Measurements from ENCODE around the gene HDDC2.

The HDDC2 gene

DNA sequence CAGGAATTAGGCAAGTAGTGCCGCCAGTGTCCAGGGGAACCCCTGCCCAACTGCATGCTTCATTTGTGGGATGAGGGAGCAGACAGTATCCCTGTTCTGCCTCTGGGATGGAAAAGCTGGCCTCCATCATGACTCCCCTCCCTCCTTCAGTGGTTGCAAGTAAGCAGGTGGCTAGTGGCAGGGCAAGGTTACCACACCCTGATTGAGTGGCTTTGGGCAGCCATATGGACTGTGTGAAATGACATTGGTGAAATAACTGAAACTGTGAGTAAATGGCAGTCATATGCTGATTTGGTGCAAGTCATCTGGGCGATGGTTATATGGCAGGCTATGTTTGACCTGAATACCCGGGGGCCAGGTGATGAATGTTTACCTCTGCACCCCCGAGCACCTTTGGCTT lies 33.0 kb downstream of the HDDC2 start:
- no peak for DNase-seq

DNA sequence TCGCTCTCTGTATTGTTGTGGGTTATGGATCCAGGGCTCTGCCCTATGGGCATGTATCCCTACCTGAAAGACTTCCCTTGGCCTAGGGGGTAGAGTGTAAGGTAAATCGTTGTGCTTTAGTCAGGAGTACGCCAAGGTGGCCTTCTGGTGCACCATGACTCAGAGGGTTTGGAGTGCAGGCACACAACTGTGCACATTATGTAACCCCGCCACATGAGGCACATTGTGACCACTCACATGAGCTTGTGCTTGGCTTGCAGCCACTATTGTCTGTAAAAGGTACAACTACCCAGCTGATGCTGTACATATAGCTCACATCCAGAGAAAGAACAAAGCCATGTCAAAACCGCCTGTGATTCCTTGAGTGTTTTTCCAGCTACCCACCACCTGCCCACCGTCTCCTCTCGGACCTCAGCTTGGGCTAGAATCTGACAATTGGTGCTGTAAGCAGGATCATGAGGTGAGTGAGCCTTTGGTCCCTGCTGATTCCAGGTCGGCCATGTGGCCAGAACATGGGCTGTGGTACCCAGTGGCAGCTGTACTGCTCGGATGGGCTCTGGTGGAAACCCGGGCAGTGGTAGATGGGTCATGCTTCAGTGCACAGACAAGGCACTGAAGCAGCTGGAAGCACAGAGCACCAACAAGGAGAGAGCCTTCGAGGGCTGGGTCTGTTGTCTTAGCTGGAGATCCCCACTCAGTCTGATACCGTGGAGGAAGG lies 33.8 kb downstream of the HDDC2 start:
- no peak for DNase-seq

DNA sequence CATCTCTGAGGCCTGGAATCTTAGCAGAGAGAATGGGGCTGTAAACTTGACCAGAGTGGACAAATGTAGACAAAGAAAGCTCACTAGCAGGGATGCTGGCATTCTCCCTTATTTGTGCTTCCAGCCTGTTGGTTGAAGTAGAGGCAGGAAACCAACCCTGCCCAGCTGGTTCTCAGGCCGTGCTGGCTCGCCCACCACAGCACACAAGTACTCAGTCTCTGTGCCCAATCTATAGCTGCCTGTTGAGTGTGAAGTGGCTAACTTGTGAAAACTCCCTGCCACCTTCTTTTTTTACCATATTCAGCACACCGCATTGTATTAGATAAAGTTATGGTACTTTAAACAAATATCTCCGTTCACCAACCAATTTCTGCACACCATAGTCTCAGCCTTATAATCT lies 37.3 kb downstream of the HDDC2 start:
- no peak for DNase-seq

DNA sequence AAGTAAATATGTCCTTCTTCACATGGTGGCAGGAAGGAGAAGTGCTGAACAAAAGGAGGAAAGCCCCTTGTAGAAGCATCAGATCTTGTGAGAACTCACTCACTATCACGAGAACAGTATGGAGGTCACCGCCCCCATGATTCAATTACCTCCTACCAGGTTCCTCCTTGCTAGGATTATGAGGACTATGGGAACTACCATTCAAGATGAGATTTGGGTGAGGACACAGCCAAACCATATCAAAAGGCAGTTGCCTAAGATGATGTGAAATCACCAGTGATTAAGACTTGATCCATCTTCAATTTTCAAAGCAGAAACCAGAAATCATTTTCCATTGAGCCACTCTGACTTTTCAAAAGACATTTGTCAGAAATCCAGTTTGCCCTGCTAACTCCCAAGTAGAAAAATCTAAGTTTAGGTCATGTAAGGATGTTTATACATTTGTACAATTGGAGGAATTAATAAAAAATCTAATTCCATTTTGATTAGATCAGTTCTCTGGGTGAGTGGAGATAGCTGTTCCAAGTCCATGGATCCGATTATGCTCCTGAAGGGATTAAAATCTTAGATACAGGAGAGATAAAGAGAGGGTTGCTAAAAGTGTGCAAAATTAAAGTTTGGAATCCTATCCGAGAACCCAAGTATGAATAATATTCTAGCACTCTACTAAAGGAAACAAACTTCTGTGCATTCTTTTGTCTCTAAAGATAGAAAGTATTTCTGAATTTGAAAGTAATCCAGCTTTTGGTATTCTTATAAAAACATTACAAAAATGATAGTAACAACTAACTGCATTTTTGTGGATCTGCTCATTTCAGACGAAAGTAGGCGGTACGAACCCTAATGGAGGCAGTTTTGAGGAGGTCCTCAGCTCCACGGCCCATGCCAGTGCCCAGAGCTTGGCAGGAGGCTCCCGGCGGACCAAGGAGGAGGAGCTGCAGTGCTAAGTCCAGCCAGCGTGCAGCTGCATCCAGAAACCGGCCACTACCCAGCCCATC lies 39.5 kb downstream of the HDDC2 start:
- DNase-seq, result no peak

DNA sequence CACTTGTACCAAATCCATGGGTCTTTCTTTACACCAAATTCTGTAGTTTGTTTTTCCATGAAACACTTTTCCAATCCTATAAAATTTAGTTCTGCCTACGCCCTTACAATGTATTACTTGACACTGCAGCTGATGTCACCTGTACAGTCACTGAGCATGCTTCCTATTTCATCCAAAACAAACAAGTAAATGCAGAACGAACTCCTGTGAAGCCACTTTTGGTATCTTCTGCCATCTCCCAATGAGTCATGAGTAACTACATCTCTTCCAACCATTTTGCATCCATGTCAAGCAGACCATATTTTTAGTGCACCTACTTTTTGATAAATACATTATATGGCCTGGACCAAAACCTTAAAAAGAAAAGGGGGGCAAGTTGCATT lies 42.4 kb downstream of the HDDC2 start:
- no peak for DNase-seq

DNA sequence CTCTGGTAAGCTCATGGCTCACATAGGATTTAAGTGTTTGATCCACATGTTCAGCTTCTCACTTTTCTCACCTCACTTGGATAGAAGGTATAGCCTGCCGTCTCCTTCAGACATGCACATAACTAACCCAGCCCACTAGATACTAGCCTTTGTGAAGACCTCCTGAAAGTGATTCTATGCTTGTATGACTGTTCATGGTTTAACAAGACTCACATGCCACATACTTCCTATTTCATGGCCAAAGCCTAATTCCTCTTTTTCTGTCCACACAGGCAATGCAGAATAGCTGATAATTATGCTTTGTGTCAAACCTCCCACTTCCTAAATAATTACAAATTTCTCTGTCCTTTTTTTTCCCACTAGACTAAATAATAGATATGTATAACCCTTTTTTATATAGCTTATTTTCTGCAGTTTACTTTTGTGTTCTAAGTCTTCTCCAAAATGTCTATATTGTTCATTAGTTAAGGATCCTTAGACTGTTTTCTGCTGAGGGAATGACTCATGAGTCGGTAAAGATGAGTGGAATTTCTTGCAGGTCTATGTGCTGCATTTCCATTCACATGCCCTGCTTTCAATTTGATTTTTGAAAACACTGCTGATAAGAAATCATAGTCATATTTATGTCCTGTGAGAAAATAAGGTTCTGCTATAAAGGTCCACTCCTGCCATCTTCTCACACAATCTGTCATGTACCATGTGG lies 43.0 kb downstream of the HDDC2 start:
- no peak for DNase-seq

DNA sequence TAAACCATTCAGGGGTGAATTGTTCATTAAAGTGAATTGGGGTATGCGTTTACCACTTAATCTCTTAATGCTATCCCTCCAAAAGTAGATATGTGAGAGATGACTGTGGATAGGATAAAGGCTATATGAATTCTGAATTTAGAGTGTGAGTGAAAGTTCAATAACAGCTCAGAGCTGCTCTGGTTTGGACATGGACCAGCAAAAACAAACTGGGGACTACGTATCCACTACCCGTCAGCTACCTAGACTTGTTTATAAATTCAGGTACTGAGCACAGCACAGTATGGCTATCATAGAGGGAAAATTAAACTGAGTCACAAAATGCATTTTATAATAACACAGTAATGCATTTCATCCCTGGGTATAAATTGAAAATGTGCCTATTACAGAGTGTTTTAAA lies 44.4 kb downstream of the HDDC2 start:
- no peak for DNase-seq

DNA sequence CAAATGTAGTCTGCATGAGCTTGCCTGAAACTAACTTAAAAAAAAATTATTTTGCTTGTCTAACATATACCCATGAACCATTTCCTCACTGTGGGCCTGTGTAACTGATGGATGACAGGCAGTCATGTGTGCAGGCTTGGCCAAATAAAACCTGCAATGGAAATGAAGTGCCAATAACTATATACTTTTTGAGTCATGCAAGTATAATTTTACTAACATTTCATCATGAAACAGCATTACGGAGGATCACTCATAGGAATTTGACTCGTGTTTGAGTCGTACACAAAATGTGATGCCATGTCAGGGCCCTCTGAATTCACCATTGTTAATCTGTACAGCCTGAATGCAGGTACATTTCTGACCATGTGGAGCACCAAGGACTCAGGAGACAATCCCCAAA lies 46.6 kb downstream of the HDDC2 start:
- DNase-seq, result no peak

DNA sequence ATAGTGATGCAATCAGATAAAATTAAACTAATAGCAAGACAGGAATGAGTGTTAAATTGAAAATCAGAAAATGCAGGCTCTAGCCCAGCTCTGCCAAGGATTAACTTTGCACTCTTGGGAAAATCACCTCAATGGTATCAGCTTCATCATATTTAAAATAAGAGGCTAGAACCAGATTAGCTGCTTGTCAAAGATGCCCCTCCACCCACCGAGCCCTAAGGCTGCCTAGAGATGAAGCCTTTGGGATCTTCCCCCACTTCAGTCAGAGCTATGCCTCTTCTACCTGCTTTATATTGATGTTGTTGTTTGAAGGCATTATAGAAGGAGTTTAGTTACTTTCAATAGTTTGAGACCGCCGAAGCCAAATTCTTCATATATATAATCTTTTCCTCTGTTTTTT lies 47.4 kb downstream of the HDDC2 start:
- no peak for DNase-seq

DNA sequence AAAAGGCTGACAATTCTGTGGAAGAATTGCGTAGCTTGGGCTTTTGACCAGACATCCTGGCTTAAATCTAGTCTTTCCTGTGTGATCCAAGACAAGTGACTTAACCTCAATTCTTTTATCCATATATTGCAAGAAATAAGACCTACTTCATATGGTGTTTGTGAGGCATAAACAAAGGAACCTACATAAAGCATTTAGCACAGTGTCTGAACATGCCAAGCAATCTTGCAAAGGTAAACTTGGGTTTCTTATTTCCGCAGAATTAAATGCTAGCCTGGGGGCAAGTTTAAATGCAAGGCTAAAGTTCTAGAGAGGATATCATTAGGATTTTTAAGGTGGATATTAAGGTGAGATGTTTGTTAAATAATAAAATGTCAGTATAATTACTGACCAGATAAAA lies 47.9 kb downstream of the HDDC2 start:
- no peak for DNase-seq

DNA sequence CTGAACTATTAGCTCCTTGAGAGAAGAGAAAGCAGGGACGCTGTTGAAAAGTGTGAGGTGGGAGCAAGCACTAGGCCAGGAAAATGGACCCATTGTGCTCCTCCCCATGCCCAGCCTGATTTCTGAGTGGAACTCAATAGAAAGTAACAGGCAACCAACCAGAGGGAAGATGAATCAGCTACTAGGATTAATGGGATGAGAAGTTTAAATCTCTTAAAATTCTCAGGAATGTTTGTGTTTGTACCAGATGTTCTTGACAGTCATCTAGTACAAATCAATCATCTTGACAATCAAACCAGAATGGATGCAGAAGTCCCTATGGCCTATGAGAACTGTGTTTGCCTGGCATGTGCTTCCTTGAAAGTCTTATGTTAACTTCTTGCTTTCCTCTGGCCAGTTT lies 48.9 kb downstream of the HDDC2 start:
- no peak for DNase-seq

DNA sequence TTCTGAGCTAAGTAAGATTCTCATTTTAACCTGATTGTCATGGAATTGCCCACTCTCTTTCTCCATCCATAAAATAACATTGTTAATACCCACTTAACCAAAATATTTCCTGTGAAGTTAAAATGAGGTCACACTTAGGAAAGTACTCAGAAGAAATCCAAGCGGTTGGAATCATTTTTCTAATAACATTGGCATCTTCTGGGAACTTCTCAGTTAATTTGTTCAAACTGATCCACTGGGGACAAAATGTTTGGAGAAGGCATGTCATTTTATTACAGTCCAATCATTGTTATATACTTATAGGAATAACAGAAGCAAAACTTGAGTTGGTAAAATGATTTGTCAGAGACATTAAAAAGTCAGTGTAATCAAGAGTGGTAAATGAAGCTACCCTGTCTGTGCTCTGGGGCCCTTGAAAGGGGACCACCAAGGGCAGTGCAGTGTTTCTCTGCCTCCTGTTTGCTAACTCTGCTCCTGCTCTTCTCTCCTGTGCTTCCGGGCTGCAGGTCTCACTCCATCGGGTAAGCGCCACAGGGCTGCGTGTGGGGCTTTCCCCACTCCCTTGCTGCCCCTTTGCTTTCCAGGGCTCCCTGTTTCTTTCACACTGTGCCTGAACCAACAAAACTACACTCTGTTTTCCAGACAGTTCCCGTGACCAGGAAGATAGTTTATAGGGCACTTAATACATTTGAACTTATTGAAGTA lies 50.1 kb downstream of the HDDC2 start:
- no peak for DNase-seq

DNA sequence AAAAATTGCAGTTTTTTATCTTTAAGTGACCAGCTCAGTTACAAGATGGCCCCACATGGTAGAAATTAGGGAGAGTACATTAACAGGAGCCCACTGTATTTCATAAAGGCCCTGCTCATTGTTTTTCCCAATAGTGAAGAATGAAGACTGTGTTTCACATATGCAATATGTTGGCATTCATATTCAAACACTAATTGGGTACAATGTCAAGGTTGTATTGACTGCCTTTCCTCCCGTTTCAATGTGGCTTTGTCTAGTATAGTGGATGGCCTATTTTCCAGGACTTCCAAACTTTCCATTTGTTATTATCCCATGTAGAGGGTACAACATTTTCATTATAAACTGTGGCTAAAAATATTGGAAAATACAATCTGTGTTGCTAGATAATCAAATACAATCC lies 51.3 kb downstream of the HDDC2 start:
- no peak for DNase-seq

DNA sequence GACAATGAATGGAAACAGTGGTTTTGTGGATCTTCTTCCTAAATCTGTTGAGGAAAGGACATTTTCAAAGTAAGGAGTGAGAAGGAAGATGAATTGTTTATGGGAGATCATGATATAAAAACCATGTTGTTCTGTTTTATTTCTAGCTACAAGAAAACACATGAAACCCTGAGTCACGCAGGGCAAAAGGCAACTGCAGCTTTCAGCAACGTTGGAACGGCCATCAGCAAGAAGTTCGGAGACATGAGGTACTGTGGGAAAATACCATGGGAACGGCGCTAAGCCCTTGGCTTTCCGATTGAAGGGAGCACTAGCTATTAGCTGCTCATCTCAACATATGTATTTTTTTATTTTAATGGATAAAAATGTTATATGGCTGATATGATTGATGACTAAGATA lies 53.6 kb downstream of the HDDC2 start:
- no peak for DNase-seq

DNA sequence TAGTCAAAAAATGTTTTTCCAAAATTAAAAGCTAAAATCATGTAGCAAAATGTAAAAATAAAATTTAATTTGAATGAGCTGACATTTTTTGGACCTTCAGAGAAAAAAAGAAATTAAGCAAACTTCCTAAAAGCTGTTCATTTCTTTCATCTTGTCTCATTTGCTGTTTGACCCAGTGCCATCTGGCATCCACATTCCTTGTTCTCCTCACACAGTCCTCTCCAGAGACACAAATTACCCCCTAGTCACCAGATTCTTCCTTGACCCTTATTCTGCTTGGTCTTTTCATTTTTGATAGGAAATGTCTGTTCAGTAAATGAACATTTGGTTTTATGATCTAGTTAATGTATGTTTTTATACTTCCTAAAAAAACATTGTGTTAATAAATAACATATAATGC lies 55.2 kb downstream of the HDDC2 start:
- DNase-seq, result no peak

DNA sequence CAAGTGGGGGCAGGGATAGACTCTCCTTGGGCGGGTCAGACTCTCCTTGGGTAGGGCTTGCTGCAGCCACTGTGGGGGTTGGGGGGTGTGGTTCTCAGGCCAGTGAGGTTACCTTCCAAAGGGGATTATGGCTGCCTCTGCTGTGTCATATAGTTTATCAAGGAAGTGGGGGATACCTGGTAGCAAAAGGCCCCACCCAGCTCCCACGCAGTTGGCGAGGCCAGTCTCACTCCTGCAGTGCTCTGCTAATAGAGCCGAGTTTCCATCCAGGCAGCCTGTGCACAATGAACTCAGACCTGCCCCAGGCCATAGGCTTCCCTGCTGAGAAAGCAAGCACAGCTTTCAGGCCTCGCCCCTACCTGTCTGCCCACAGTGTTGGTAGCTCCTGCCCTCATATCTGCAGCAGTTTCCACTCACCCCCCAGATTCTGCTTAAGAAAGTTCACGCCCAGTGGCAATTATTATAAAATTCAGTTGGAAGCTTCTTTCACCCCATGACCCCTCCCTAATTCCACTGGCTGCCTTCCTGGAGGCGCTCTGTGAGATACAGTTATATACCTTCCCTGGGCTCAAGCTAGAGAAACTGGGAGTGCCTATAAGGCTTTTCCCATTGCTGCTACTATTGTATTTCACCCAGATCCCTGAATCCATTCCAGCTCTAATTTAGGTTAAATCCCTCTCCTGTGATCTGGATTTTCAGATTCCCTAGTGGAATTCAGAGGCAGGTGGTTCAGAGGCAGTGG lies 56.1 kb downstream of the HDDC2 start:
- no peak for DNase-seq

DNA sequence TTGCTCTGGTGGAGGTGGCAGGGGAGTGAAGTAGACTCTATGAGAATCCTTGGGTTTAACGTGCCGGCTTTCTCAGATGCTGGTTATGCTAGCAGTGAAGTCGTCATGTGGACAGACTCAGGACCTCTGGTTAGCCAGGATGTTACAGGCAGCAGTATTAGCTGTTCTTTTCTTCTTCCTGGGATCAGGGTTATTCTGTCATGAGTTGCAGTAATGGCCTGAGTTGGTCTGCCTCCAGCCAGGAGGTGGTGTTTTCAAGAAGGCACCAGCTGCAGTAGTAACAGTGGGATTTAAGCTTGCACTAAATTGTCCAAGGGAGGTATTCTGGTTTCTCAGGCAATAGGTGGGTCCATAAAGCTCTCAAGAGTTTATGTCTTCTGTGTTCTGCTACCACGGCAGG lies 56.7 kb downstream of the HDDC2 start:
- no peak for DNase-seq

DNA sequence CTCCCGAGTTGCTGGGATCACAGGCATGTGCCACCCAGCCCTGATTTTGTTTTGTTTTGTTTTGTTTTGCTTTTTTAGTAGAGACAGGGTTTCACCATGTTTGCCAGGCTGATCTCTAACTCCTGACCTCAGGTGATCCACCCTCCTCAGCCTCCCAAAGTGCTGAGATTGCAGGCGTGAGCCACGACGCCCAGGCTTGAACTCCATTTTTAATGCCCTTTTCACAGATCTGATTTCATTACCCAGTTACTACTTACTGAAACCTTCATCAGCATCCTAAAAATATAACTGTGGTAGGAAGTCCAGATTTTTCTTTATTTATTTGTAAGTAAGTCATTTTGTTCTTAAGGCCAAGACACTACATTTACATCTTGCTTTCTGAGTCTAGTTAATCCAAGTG lies 64.0 kb downstream of the HDDC2 start:
- no peak for DNase-seq

DNA sequence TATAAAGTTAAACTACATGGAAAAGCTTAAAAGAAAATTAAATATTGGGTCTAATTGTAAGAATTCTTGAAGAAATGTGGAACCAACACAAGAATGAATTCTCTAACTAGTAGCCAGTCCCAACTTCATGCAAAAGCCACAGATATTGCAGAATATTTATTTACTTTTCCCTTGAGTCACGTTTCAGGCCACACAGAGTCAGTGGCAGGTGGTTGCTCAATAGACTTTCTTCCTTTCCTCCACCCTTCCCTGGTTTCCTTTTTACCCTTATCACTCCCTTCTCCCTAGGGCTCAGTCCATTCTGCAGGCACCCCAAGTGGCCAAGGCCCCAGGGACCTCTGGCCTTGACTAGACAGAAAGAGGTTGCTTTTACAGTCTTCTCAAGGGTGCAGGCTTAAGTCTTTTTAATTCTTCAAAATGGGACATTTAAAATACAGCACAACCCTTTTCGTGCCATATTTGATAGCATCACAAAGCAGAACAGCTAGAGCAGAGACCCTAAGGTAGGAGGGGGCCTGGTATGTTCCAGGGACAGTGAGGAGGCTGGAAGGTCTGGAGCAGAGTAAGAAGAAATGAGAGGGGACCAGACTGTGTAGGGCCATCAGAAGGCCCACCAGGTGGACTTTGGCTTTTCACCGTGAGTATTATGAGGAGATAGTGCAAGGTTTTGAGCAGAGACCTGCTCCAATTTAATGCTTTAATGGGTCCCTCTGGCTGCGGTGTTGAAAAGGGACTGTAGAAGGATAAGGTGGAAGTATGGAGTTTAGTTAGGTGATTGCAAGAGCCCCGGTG lies 65.0 kb downstream of the HDDC2 start:
- no peak for DNase-seq

DNA sequence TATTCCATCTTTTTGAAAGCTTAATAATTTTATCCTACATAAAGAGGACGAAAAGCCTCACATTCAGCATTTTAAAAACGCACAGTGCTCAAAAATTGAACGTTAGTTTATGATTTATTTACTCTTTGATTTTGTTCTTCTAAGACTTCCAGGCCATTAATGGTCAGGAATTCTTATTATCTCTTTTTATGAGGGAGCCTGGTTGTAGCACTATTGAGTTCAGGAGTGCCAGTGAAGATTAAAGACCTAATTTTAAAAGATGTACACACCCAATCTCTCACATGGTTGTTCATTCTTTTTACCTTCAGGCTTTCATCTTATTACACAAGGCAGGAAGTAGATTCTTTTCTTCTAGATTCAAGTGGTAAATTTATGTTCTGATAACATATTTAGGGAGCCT lies 68.6 kb downstream of the HDDC2 start:
- no peak for DNase-seq

DNA sequence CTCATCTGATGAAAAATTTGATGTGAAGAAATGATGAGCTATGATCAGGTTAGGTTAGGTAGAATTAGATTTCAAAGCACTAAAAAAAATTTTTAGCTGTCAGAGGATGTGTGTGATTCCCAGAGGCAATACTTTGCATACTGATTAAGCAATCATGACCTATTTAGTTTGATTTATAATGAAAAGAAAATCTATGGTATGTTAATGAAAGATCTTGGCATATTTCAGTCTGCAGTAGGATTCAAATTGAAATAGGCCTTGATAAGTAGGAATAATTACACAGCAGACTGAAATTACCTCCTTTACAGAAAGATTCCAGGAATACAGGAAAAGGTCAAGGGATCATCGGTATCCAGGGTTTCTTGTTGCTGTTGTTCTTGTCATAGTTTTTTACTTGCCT lies 69.3 kb downstream of the HDDC2 start:
- no peak for DNase-seq
